Measurements from ENCODE around the gene GARIN5B.

The GARIN5B gene

GRCh38 chr19:55368701-55369563, 5.9 kb upstream of the GARIN5B start:
- DNase-seq = no peak

GRCh38 chr19:55368106-55368505, 5.0 kb upstream of the GARIN5B start:
- no peak for DNase-seq

- DNase-seq = no peak
These were observed 3.7 kb upstream of the GARIN5B start for GRCh38 chr19:55366790-55367189.

GRCh38 chr19:55365964-55366363, 2.9 kb upstream of the GARIN5B start:
- no peak for DNase-seq

GRCh38 chr19:55365245-55365644, 2.2 kb upstream of the GARIN5B start:
- DNase-seq = no peak

GRCh38 chr19:55362174-55362989, 678 bp downstream of the GARIN5B start:
- no peak for DNase-seq

GRCh38 chr19:55360902-55361301, 2.2 kb downstream of the GARIN5B start:
- DNase-seq = no peak

- DNase-seq = no peak
These were observed 3.8 kb downstream of the GARIN5B start for GRCh38 chr19:55358943-55359908.

GRCh38 chr19:55358493-55358892, 4.6 kb downstream of the GARIN5B start:
- DNase-seq = no peak

GRCh38 chr19:55355213-55355821, 7.7 kb downstream of the GARIN5B start:
- DNase-seq = no peak

GRCh38 chr19:55354698-55355212, 8.3 kb downstream of the GARIN5B start, which contains the start of gene COX6B2:
Gene COX6B2 (minus strand): TSS chr19:55354719. CDS start chr19:55354521, 198 bp downstream.
- DNase-seq = no peak

- no peak for DNase-seq
These were observed 9.0 kb downstream of the GARIN5B start for GRCh38 chr19:55353803-55354697.

- no peak for DNase-seq
These were observed 9.7 kb downstream of the GARIN5B start for GRCh38 chr19:55353356-55353802.

GRCh38 chr19:55352549-55353145, 10.4 kb downstream of the GARIN5B start:
- DNase-seq = no peak

- no peak for DNase-seq
These were observed 11.0 kb downstream of the GARIN5B start for GRCh38 chr19:55352040-55352439.

GRCh38 chr19:55350620-55351315, 12.3 kb downstream of the GARIN5B start:
- no peak for DNase-seq

- no peak for DNase-seq
These were observed 14.6 kb downstream of the GARIN5B start for GRCh38 chr19:55348317-55349034.

GRCh38 chr19:55347442-55348009, 15.5 kb downstream of the GARIN5B start:
- DNase-seq = no peak

Data from GF-D8 (cell line).